ENCODE data around the gene SPATA3. TPM values are rescaled to one million over a fixed set of nuclear protein-coding genes. Genes with fewer than 3 reads are reported as not detected.

SPATA3 gene
- total RNA-seq, 2 experiments from 2014 or later = not detected

- Mint-ChIP-seq H3K4me1 (ENCODE audit: low read depth) (peaks cover 39% of the 10 kb centered on the region), H3K36me3 (ENCODE audit: low read depth) (no peaks in the 10 kb centered on the region), H3K4me3 (no peak overlapping the region), H3K9me3 (no peaks in the 10 kb centered on the region), H3K27ac (no peak overlapping the region), H3K27me3 (peaks cover 11% of the 10 kb centered on the region)
- Histone ChIP-seq H3K27ac (ENCODE audit: low read depth in 1 of 2, low read length in 2 of 2) (no peak overlapping the region), H3K4me3 (ENCODE audit: low read length) (no peak overlapping the region), H3K27me3 (ENCODE audit: control insufficient read depth in 1 of 2, insufficient read depth in 2 of 2, low read length in 2 of 2) (peaks cover 0 to 2% of the 10 kb centered on the region in 2 experiments), H3K4me1 (ENCODE audit: insufficient read depth, low read length) (peaks cover 48% of the 10 kb centered on the region), H3K9me3 (ENCODE audit: control insufficient read depth in 1 of 2, insufficient read depth in 1 of 2, low read length in 2 of 2) (no peaks in the 10 kb centered on the region), H3K36me3 (ENCODE audit: insufficient read depth, low read length) (no peaks in the 10 kb centered on the region)
- ATAC-seq (ENCODE audit: poor library complexity) = no peak
- no peak for TF ChIP-seq CTCF (IDR thresholded peaks at IDR 0.05)
- POLR2A ChIA-PET = interaction anchor here (0.6 to 1.1 kb wide), 4 partner anchors 61 to 138 kb away, joined by 3 to 5 read pairs (median 4); partner anchors contain the start of genes GPR55 and ITM2C
- intact Hi-C loops (cut with DNase I, micrococcal nuclease) = no loop called here
- CTCF ChIA-PET = interaction anchor here (2.0 kb wide), 1 partner anchor 161 kb away, joined by 6 read pairs; no protein-coding TSS in a partner anchor
- no peak for DNase-seq
Observed at GRCh38 chr2:230985519-230986231, 10.2 kb upstream of the SPATA3 start.

- H3K4me3 ChIP-seq (ENCODE audit: low read length) = peak overlapping the region; percentile 59
- Mint-ChIP-seq H3K4me1 (ENCODE audit: low read depth) (peaks cover 29% of the 10 kb centered on the region), H3K9me3 (no peaks in the 10 kb centered on the region), H3K27me3 (peaks cover 16% of the 10 kb centered on the region), H3K27ac (no peak overlapping the region), H3K36me3 (ENCODE audit: low read depth) (no peaks in the 10 kb centered on the region), H3K4me3 (peak overlapping the region; percentile 38)
- TF ChIP-seq CTCF (IDR thresholded peaks at IDR 0.05) = no peak
- DNase-seq (no peak), ATAC-seq (ENCODE audit: poor library complexity) (no peak)
- ChIA-PET CTCF (interaction anchor here (0.7 to 1.8 kb wide), 17 partner anchors 12 to 163 kb away, joined by 3 to 28 read pairs (median 5); no protein-coding TSS in a partner anchor), POLR2A (interaction anchor here (1.1 to 1.3 kb wide), 2 partner anchors 85 to 122 kb away, joined by 3 to 7 read pairs; no protein-coding TSS in a partner anchor)
- H3K36me3 ChIP-seq (ENCODE audit: insufficient read depth, low read length) = no peaks in the 10 kb centered on the region
- H3K4me1 ChIP-seq (ENCODE audit: insufficient read depth, low read length) = peaks cover 39% of the 10 kb centered on the region
- H3K27me3 ChIP-seq (ENCODE audit: control insufficient read depth in 1 of 2, insufficient read depth in 2 of 2, low read length in 2 of 2) = peaks cover 2 to 9% of the 10 kb centered on the region in 2 experiments
- H3K9me3 ChIP-seq (ENCODE audit: control insufficient read depth in 1 of 2, insufficient read depth in 1 of 2, low read length in 2 of 2) = no peaks in the 10 kb centered on the region
- intact Hi-C loops (cut with DNase I, micrococcal nuclease) = loop anchor here (1.0 kb wide), 3 partner anchors 84 to 162 kb away; no protein-coding TSS in a partner anchor
- no peak overlapping the region for H3K27ac ChIP-seq (ENCODE audit: low read depth in 1 of 2, low read length in 2 of 2)
Observed at GRCh38 chr2:230986520-230987136, 9.3 kb upstream of the SPATA3 start.

GRCh38 chr2:230987137-230988020, 8.5 kb upstream of the SPATA3 start:
- TF ChIP-seq CTCF (IDR thresholded peaks at IDR 0.05) = peak; percentile 92
- H3K4me1 ChIP-seq (ENCODE audit: insufficient read depth, low read length) = peaks cover 31% of the 10 kb centered on the region
- peak overlapping the region; percentile 59 for H3K4me3 ChIP-seq (ENCODE audit: low read length)
- ChIA-PET CTCF (interaction anchor here (0.7 to 1.8 kb wide), 19 partner anchors 13 to 163 kb away, joined by 3 to 28 read pairs (median 4); no protein-coding TSS in a partner anchor), POLR2A (interaction anchor here (0.9 to 1.3 kb wide), 3 partner anchors 86 to 163 kb away, joined by 3 to 7 read pairs (median 6); no protein-coding TSS in a partner anchor)
- no peak overlapping the region for H3K27ac ChIP-seq (ENCODE audit: low read depth in 1 of 2, low read length in 2 of 2)
- Mint-ChIP-seq H3K27ac (no peak overlapping the region), H3K4me1 (ENCODE audit: low read depth) (peaks cover 22% of the 10 kb centered on the region), H3K36me3 (ENCODE audit: low read depth) (no peaks in the 10 kb centered on the region), H3K4me3 (peak overlapping the region; percentile 38), H3K27me3 (peaks cover 24% of the 10 kb centered on the region), H3K9me3 (no peaks in the 10 kb centered on the region)
- H3K27me3 ChIP-seq (ENCODE audit: control insufficient read depth in 1 of 2, insufficient read depth in 2 of 2, low read length in 2 of 2) = peaks cover 6 to 10% of the 10 kb centered on the region in 2 experiments
- DNase-seq (peak; percentile 36 to 86 (median 73)), ATAC-seq (ENCODE audit: poor library complexity) (peak; percentile 74)
- no peaks in the 10 kb centered on the region for H3K36me3 ChIP-seq (ENCODE audit: insufficient read depth, low read length)
- intact Hi-C loops (cut with DNase I, micrococcal nuclease) = loop anchor here (1.0 kb wide), 3 partner anchors 85 to 163 kb away; no protein-coding TSS in a partner anchor
- H3K9me3 ChIP-seq (ENCODE audit: control insufficient read depth in 1 of 2, insufficient read depth in 1 of 2, low read length in 2 of 2) = no peaks in the 10 kb centered on the region
